Activated B cell treated with CpG ODN at 0.5 μM for 24 hours (primary cell): ENCODE results near the gene HSPA13. TPM values are rescaled to one million over a fixed set of nuclear protein-coding genes. Genes with fewer than 3 reads are reported as not detected.

Experiments
- ATAC-seq: fragments of 200-7000 bp; cut with Tn5 transposase; one replicate; pipeline ENCODE4 v1.10.0; 2021; ENCODE audit warnings: low read depth, mild to moderate bottlenecking, moderate library complexity
- CTCF ChIA-PET: fragments of 350-600 bp; sonication (Branson Sonifier 250); formaldehyde crosslinking; loops from one replicate; lab custom pipeline; 2021; ENCODE audit warnings: antibody characterized with exemption; lab: Charles Lee
- POLR2A ChIA-PET: fragments of 350-600 bp; sonication (Branson Sonifier 250); formaldehyde crosslinking; loops from one replicate; lab custom pipeline; 2021; ENCODE audit warnings: antibody characterized with exemption; lab: Charles Lee
- DNase-seq: peaks from one replicate; pipeline ENCODE4 v3.0.0; 2022
- H3K27ac Mint-ChIP-seq: one replicate; pipeline ENCODE4 v1.8.0; 2020; ENCODE audit warnings: mixed read lengths
- H3K27me3 Mint-ChIP-seq: one replicate; pipeline ENCODE4 v1.8.0; 2021; ENCODE audit warnings: mixed read lengths
- H3K36me3 Mint-ChIP-seq: one replicate; pipeline ENCODE4 v1.8.0; 2021; ENCODE audit warnings: low read depth, mixed read lengths
- H3K4me1 Mint-ChIP-seq: one replicate; pipeline ENCODE4 v1.8.0; 2021; ENCODE audit warnings: mixed read lengths
- H3K4me3 Mint-ChIP-seq: one replicate; pipeline ENCODE4 v1.8.0; 2020; ENCODE audit warnings: mild to moderate bottlenecking, mixed read lengths
- H3K9me3 Mint-ChIP-seq: one replicate; pipeline ENCODE4 v1.8.0; 2020; ENCODE audit warnings: mixed read lengths
- intact Hi-C: fragments of 100-400 bp; cut with micrococcal nuclease; formaldehyde crosslinking; loops from one replicate; pipeline ENCODE4 v1.15.1; 2024
- total RNA-seq: library from RNA; stranded (reverse); gene quantifications from 2 replicates; pipeline ENCODE4 v1.2.3, GENCODE V29; 2022
- TF ChIP-seq, protein P1 (sequence below): fragments of 200-600 bp; IDR thresholded peaks from one replicate; pipeline ENCODE4 v1.8.0; 2022; ENCODE audit warnings: antibody characterized with exemption, mild to moderate bottlenecking

HSPA13 gene, protein sequence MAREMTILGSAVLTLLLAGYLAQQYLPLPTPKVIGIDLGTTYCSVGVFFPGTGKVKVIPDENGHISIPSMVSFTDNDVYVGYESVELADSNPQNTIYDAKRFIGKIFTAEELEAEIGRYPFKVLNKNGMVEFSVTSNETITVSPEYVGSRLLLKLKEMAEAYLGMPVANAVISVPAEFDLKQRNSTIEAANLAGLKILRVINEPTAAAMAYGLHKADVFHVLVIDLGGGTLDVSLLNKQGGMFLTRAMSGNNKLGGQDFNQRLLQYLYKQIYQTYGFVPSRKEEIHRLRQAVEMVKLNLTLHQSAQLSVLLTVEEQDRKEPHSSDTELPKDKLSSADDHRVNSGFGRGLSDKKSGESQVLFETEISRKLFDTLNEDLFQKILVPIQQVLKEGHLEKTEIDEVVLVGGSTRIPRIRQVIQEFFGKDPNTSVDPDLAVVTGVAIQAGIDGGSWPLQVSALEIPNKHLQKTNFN
- 17.0 and 17.8 TPM in 2 replicates for total RNA-seq

DNA sequence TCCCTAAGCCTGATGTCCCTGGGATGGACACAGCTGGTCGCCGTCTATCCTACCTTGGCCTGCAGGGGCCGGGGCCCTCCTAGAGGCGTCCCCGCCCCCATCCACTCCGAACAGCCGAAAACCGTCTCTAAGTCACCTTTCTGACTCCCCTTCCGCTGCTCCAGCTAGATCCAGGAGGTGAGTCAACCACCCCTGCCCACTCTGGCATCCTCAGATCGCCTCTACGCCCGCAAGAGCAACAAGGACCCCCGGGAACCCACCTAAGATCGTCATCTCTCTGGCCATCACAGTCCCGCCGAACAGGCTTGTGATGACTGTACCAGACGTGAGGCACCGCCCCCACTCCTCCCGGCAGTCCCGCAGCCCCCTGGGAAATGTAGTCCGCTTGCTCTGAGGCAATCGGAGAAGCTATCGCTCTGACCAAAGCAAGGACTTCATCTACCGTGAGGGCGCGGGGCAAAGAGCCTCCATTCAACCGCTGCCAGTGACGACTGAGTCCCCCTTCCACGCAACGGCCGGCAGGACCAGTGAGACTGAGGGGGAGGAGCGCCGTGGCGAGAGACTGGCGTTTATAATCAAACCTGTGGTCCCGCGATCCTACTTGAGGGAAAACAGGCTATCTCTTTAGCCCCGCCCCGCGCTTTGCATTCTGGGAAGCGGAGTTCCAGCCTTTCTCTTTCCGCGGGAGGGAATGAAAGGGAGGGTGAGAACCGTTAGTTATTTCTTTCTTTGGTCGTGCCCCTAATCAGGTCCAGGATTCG, at the start of gene HSPA13:
Gene HSPA13, minus strand, starts transcription at position 312 of the 761 bp plus-strand sequence. Its CDS starts 27 bp downstream, at position 285.
- ChIA-PET POLR2A (interaction anchor here (0.6 to 1.5 kb wide), 5 partner anchors 141 to 682 kb away, joined by 3 to 10 read pairs (median 4); partner anchors contain the start of genes NRIP1 and RBM11), CTCF (interaction anchor here (0.6 kb wide), 1 partner anchor 391 kb away, joined by 4 read pairs; no protein-coding TSS in a partner anchor)
- Mint-ChIP-seq H3K36me3 (peaks cover 23% of the 10 kb centered on the region), H3K9me3 (no peaks in the 10 kb centered on the region), H3K4me3 (peak within 1 kb of the TSS; percentile 98), H3K27ac (peak within 1 kb of the TSS; percentile 97), H3K27me3 (no peaks in the 10 kb centered on the region), H3K4me1 (peaks cover 37% of the 10 kb centered on the region)
- intact Hi-C loops: loop anchor here (1.0 to 10.0 kb wide), 12 partner anchors 20 to 1349 kb away; partner anchors contain the start of gene RBM11
- ATAC-seq (peak; percentile 94), DNase-seq (peak; percentile 93)
- TF ChIP-seq, protein P1, sequence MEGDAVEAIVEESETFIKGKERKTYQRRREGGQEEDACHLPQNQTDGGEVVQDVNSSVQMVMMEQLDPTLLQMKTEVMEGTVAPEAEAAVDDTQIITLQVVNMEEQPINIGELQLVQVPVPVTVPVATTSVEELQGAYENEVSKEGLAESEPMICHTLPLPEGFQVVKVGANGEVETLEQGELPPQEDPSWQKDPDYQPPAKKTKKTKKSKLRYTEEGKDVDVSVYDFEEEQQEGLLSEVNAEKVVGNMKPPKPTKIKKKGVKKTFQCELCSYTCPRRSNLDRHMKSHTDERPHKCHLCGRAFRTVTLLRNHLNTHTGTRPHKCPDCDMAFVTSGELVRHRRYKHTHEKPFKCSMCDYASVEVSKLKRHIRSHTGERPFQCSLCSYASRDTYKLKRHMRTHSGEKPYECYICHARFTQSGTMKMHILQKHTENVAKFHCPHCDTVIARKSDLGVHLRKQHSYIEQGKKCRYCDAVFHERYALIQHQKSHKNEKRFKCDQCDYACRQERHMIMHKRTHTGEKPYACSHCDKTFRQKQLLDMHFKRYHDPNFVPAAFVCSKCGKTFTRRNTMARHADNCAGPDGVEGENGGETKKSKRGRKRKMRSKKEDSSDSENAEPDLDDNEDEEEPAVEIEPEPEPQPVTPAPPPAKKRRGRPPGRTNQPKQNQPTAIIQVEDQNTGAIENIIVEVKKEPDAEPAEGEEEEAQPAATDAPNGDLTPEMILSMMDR: no peak

DNA sequence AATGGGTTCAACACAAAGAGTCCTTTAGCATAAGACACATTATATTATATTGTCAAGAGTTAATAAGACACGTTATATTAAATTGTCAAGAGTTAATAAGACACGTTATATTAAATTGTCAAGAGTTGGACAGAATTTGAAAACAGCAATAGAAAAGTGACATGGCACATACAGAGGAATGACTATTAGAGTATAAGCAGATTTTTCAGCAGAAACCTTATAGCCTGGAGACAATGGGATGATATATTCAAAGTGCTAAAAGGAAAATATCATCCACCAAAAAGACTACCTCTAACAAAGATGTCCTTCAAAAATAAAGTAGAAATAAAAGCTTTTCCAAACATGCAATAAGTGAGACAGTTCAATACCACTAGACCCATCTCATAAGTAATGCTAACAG, 36.0 kb upstream of the HSPA13 start:
- ATAC-seq (no peak), DNase-seq (no peak)
- peaks cover 9% of the 10 kb centered on the region for H3K4me1 Mint-ChIP-seq
- ChIA-PET CTCF (no interaction called here), POLR2A (no interaction called here)
- peaks cover 27% of the 10 kb centered on the region for H3K9me3 Mint-ChIP-seq
- no peaks in the 10 kb centered on the region for H3K36me3 Mint-ChIP-seq
- TF ChIP-seq, protein P1: no peak
- H3K4me3 Mint-ChIP-seq: no peak overlapping the region
- intact Hi-C loops: no loop called here
- no peaks in the 10 kb centered on the region for H3K27me3 Mint-ChIP-seq
- H3K27ac Mint-ChIP-seq: no peak overlapping the region

DNA sequence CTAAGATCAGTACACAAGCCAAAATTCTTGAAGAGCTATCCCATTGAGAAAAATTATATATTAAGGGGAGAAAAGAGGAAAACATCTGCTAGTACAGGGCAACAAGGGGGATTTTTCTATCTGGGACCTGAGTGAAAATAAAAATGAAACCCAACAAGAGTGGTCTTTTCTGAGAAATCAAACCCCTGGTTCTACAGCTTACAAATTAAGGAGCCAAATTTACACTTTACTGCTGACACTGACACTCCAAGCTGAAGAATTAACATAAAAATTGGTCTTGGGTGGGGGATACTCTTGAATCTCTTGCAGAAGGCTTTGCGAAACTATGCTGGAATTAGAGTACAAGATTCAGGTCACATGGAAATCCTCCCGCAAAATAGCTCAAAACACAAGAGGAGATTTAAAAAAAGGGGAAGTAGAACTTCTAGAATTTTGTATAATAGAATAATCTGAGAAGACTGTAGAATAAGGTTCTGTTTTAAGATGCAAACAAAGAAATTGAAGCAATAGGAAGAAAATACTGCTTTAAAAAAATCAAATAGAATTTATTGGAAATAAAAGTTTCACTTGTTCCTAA, 32.1 kb upstream of the HSPA13 start:
- POLR2A ChIA-PET: no interaction called here
- CTCF ChIA-PET: no interaction called here
- Mint-ChIP-seq H3K36me3 (no peaks in the 10 kb centered on the region), H3K27ac (peak overlapping the region; percentile 1), H3K4me3 (peak overlapping the region; percentile 16), H3K9me3 (peaks cover 15% of the 10 kb centered on the region), H3K27me3 (no peaks in the 10 kb centered on the region), H3K4me1 (peaks cover 9% of the 10 kb centered on the region)
- TF ChIP-seq, protein P1: no peak
- intact Hi-C loops: no loop called here
- ATAC-seq (no peak), DNase-seq (no peak)

DNA sequence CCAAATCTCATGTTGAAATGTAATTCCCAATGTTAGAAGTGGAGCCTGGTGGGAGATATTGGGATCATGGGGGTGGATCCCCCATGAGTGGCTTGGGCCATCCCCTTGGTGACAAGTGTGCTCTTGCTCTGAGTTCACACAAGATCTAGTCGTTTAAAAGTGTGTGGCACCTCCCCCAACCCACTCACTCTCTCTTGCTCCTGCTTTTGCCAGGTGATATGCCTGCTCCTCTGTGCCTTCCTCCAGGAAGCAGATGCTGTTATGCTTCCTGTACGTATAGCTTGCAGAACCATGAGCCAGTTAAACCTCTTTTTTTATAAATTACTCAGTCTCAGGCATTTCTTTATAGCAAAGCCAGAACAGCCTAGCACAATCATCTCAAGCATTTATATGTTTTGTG, 23.0 kb upstream of the HSPA13 start:
- no peaks in the 10 kb centered on the region for H3K36me3 Mint-ChIP-seq
- no peaks in the 10 kb centered on the region for H3K4me1 Mint-ChIP-seq
- no peaks in the 10 kb centered on the region for H3K9me3 Mint-ChIP-seq
- no peaks in the 10 kb centered on the region for H3K27me3 Mint-ChIP-seq
- H3K4me3 Mint-ChIP-seq: no peak overlapping the region
- CTCF ChIA-PET: interaction anchor here (1.0 kb wide), 1 partner anchor 1076 kb away, joined by 4 read pairs; no protein-coding TSS in a partner anchor
- TF ChIP-seq, protein P1: no peak
- intact Hi-C loops: no loop called here
- POLR2A ChIA-PET: no interaction called here
- no peak for ATAC-seq
- H3K27ac Mint-ChIP-seq: no peak overlapping the region
- DNase-seq: no peak
